HCT116 (cell line): ENCODE data around the gene ADK. TPM values are rescaled to one million over a fixed set of nuclear protein-coding genes. Genes with fewer than 3 reads are reported as not detected.

Experiments
- ATAC-seq: fragments of 200-7000 bp; cut with Tn5 transposase; 2 replicates; pipeline ENCODE4 v1.9.1; 2020; ENCODE audit warnings: mild to moderate bottlenecking, moderate library complexity
- BruUV-seq: library from RNA; stranded (reverse); fragments of 400-500 nt; replicated peaks from 2 replicates; lab custom pipeline; 2021; lab: Mats Ljungman, UMichigan
- CTCF ChIA-PET: fragments of 300-600 bp; sonication (Branson Sonifier 250); formaldehyde crosslinking; loops from one replicate; lab custom pipeline; 2021; ENCODE audit warnings: antibody characterized with exemption; lab: Charles Lee
- POLR2A ChIA-PET: fragments of 300-600, 350-600 bp; sonication (Branson Sonifier 250); formaldehyde crosslinking; loops from one replicate; lab custom pipeline; 2021; ENCODE audit warnings: antibody characterized with exemption; lab: Charles Lee
- RAD21 ChIA-PET, 2 experiments: fragments of 300-600 bp; sonication (Branson Sonifier 250); formaldehyde crosslinking; loops; one replicate each; lab custom pipeline; 2023; ENCODE audit warnings: low total read pairs in 2 of 2; ENCODE audit not compliant: uncharacterized antibody in 2 of 2, unreplicated experiment in 2 of 2, low non-redundant PET in 1 of 2; lab: Charles Lee
- DNase-seq: peaks from one replicate; pipeline ENCODE4 v3.0.0-alpha.2; 2010; ENCODE audit warnings: low read depth, low spot score
- H2AFZ ChIP-seq: fragments of 200-600 bp; shearing (Covaris generic), sonication (generic); 2 replicates; pipeline ENCODE4 v1.6.1; 2017; ENCODE audit warnings: low read depth, mixed run types, mixed read lengths, antibody characterized with exemption, low read length; ENCODE audit not compliant: poor library complexity, severe bottlenecking
- H3K27ac ChIP-seq: 2 replicates; pipeline ENCODE4 v1.5.1; 2012; ENCODE audit warnings: low read depth, low read length
- H3K27me3 ChIP-seq: fragments of 200-600 bp; sonication (generic); 2 replicates; pipeline ENCODE4 v1.6.1; 2016; ENCODE audit warnings: mixed run types, low read length, mixed read lengths; ENCODE audit not compliant: insufficient read depth
- H3K36me3 ChIP-seq, 2 experiments: fragments of 200-500 bp in 1 of 2; fragments of 200-600 bp in 1 of 2; sonication (Bioruptor generic) in 1 of 2; sonication (generic) in 1 of 2; 2 replicates each; pipeline versions ENCODE4 v1.5.1 to v1.6.1; 2014 to 2016; ENCODE audit warnings: low read length in 2 of 2, inconsistent platforms in 1 of 2, mixed read lengths in 1 of 2, mixed run types in 1 of 2; ENCODE audit not compliant: insufficient read depth in 2 of 2, control insufficient read depth in 1 of 2
- H3K4me1 ChIP-seq, 2 experiments: fragments of 200-600 bp in 1 of 2; sonication (generic) in 1 of 2; 2 replicates each; pipeline versions ENCODE4 v1.5.1 to v1.6.1; 2012 to 2017; ENCODE audit warnings: low read length in 2 of 2, inconsistent platforms in 1 of 2, mild to moderate bottlenecking in 1 of 2, mixed read lengths in 1 of 2, mixed run types in 1 of 2, moderate library complexity in 1 of 2; ENCODE audit not compliant: insufficient read depth in 2 of 2, control insufficient read depth in 1 of 2
- H3K4me2 ChIP-seq: fragments of 200-600 bp; sonication (generic); 2 replicates; pipeline ENCODE4 v1.6.1; 2017; ENCODE audit warnings: mixed run types, low read length, mixed read lengths
- H3K4me3 ChIP-seq, 2 experiments: fragments of 200-600 bp in 1 of 2; sonication (generic) in 1 of 2; replicated peaks in 1 of 2; 2 replicates each; pipeline ENCODE4 v1.5.1; 2011 to 2016; ENCODE audit warnings: low read length in 2 of 2, control low read depth in 1 of 2, low read depth in 1 of 2, mild to moderate bottlenecking in 1 of 2, mixed read lengths in 1 of 2, mixed run types in 1 of 2
- H3K79me2 ChIP-seq: fragments of 200-600 bp; sonication (generic); 2 replicates; pipeline ENCODE4 v1.6.1; 2017; ENCODE audit warnings: mild to moderate bottlenecking, mixed run types, low read length, moderate library complexity, mixed read lengths; ENCODE audit not compliant: insufficient read depth
- H3K9ac ChIP-seq: fragments of 200-600 bp; sonication (generic); 2 replicates; pipeline ENCODE4 v1.6.1; 2016; ENCODE audit warnings: low read length, mixed read lengths
- H3K9me2 ChIP-seq: fragments of 200-600 bp; sonication (generic), shearing (Covaris generic); 2 replicates; pipeline ENCODE4 v1.6.1; 2017; ENCODE audit warnings: mixed run types, mild to moderate bottlenecking, moderate library complexity; ENCODE audit not compliant: insufficient read depth
- H3K9me3 ChIP-seq, 2 experiments: fragments of 200-500 bp in 1 of 2; fragments of 200-600 bp in 1 of 2; sonication (Bioruptor generic) in 1 of 2; sonication (generic) in 1 of 2; 2 replicates each; pipeline ENCODE4 v1.6.1; 2014 to 2017; ENCODE audit warnings: low read length in 2 of 2, mixed read lengths in 2 of 2, inconsistent platforms in 1 of 2, low read depth in 1 of 2, mild to moderate bottlenecking in 1 of 2, mixed run types in 1 of 2, moderate library complexity in 1 of 2; ENCODE audit not compliant: control insufficient read depth in 1 of 2, insufficient read depth in 1 of 2
- H4K20me1 ChIP-seq: fragments of 200-600 bp; sonication (generic), shearing (Covaris generic); 2 replicates; pipeline ENCODE4 v1.6.1; 2017; ENCODE audit warnings: mixed run types, mild to moderate bottlenecking, moderate library complexity; ENCODE audit not compliant: insufficient read depth
- ATF3 ChIP-seq: IDR thresholded peaks from 2 replicates; pipeline ENCODE4 v1.6.1; 2012
- CEBPB ChIP-seq: IDR thresholded peaks from 2 replicates; pipeline ENCODE4 v1.6.1; 2012; ENCODE audit warnings: low read depth
- ELF1 ChIP-seq: IDR thresholded peaks from 2 replicates; pipeline ENCODE4 v1.6.1; 2012; ENCODE audit warnings: low read depth, borderline replicate concordance
- EZH2phosphoT487 ChIP-seq: fragments of 200-600 bp; IDR thresholded peaks from 2 replicates; pipeline ENCODE4 v1.6.1; 2018; ENCODE audit warnings: antibody characterized with exemption, borderline replicate concordance
- JUND ChIP-seq: IDR thresholded peaks from 2 replicates; pipeline ENCODE4 v1.6.1; 2012
- MAX ChIP-seq: IDR thresholded peaks from 2 replicates; pipeline ENCODE4 v1.6.1; 2012
- REST ChIP-seq: IDR thresholded peaks from 2 replicates; pipeline ENCODE4 v1.6.1; 2012; ENCODE audit warnings: low read depth
- SIN3A ChIP-seq: IDR thresholded peaks from 2 replicates; pipeline ENCODE4 v1.6.1; 2012; ENCODE audit warnings: low read depth
- SP1 ChIP-seq: IDR thresholded peaks from 2 replicates; pipeline ENCODE4 v1.6.1; 2012; ENCODE audit warnings: low read depth
- YY1 ChIP-seq: IDR thresholded peaks from 2 replicates; pipeline ENCODE4 v1.6.1; 2011; ENCODE audit warnings: low read length, low read depth, moderate library complexity, mild to moderate bottlenecking; ENCODE audit not compliant: insufficient replicate concordance; ENCODE audit errors: extremely low read depth
- ZBTB33 ChIP-seq: IDR thresholded peaks from 2 replicates; pipeline ENCODE4 v1.6.1; 2011; ENCODE audit warnings: mild to moderate bottlenecking, low read length, moderate library complexity; ENCODE audit not compliant: insufficient replicate concordance; ENCODE audit errors: extremely low read depth
- ZNF274 ChIP-seq: fragments of 200-500 bp; sonication (Bioruptor generic); IDR thresholded peaks from 2 replicates; pipeline ENCODE4 v1.6.1; 2014; ENCODE audit warnings: mild to moderate bottlenecking, low read depth, low read length, inconsistent platforms
- intact Hi-C: fragments of 100-400 bp; cut with micrococcal nuclease; formaldehyde crosslinking; loops from 2 replicates; pipeline ENCODE4 v1.10.0; 2022
- total RNA-seq: library from RNA; stranded (reverse); gene quantifications from one replicate; pipeline ENCODE4 v1.2.1, GENCODE V29; 2021; ENCODE audit not compliant: unreplicated experiment

ADK gene
- total RNA-seq, 1 experiment from 2014 or later = 55.0 TPM

- H3K79me2 ChIP-seq = peaks cover 3% of the 10 kb centered on the region; the same call in 1 of the 2 replicates
- H3K4me2 ChIP-seq = no peak overlapping the region
- H3K9me3 ChIP-seq = no peaks in the 10 kb centered on the region
- no peak overlapping the region for H3K9ac ChIP-seq
- no peaks in the 10 kb centered on the region for H3K9me2 ChIP-seq
- H2AFZ ChIP-seq = no peak overlapping the region
- RAD21 ChIA-PET = no interaction called here
- no peak for TF ChIP-seq ZBTB33
- no peak for TF ChIP-seq SP1
- no peak for TF ChIP-seq REST
- TF ChIP-seq CEBPB = no peak
- TF ChIP-seq ZNF274 = no peak
- TF ChIP-seq MAX = no peak
- TF ChIP-seq ELF1 = no peak
- no peak for TF ChIP-seq EZH2phosphoT487
- TF ChIP-seq SIN3A = no peak
- TF ChIP-seq ATF3 = no peak
- TF ChIP-seq JUND = no peak
- TF ChIP-seq YY1 = no peak
- H4K20me1 ChIP-seq = no peaks in the 10 kb centered on the region
- ATAC-seq (no peak), DNase-seq (no peak)
- H3K27me3 ChIP-seq = no peaks in the 10 kb centered on the region
- no peaks in the 10 kb centered on the region for H3K36me3 ChIP-seq
- CTCF ChIA-PET = no interaction called here
- intact Hi-C loops = no loop called here
- no peak overlapping the region for H3K27ac ChIP-seq
- H3K4me3 ChIP-seq = no peak overlapping the region
- peaks cover 2 to 12% of the 10 kb centered on the region in 2 experiments; a peak in 2 of 4 replicates for H3K4me1 ChIP-seq
- POLR2A ChIA-PET = no interaction called here
- no TSS peak for BruUV-seq
These were observed 182.2 kb downstream of the ADK start for GRCh38 chr10:74333174-74333573.
